HG02938 (cell line): ENCODE results near the gene MYLK3.
A peak's percentile ranks its signal among the peaks of the same experiment; 100 is the strongest.

ENCODE experiments used
- ATAC-seq: cut with Tn5 transposase; IDR thresholded peaks from one replicate; pipeline ENCODE4 v1.9.1; 2021; ENCODE audit warnings: mild to moderate bottlenecking, moderate library complexity; ENCODE audit not compliant: unreplicated experiment

Gene MYLK3

GRCh38 chr16:46759309-46759708 lies 11.2 kb upstream of the MYLK3 start:
- ATAC-seq, result no peak

- ATAC-seq, result no peak
These were observed 9.4 kb upstream of the MYLK3 start for GRCh38 chr16:46757339-46758050.

GRCh38 chr16:46756772-46757171 lies 8.6 kb upstream of the MYLK3 start:
- no peak for ATAC-seq

- no peak for ATAC-seq
These were observed 4.9 kb upstream of the MYLK3 start for GRCh38 chr16:46753015-46753414.

- no peak for ATAC-seq
These were observed 3.2 kb upstream of the MYLK3 start for GRCh38 chr16:46751381-46751780.

- peak; percentile 70 for ATAC-seq
These were observed 896 bp upstream of the MYLK3 start for GRCh38 chr16:46748775-46749705.

- no peak for ATAC-seq
These were observed 1.0 kb downstream of the MYLK3 start for GRCh38 chr16:46746821-46747776.

GRCh38 chr16:46745617-46746016 lies 2.5 kb downstream of the MYLK3 start:
- ATAC-seq, result no peak

- ATAC-seq, result no peak
These were observed 4.9 kb downstream of the MYLK3 start for GRCh38 chr16:46743232-46743719.

GRCh38 chr16:46739934-46740333 lies 8.2 kb downstream of the MYLK3 start:
- ATAC-seq, result no peak

- no peak for ATAC-seq
These were observed 10.4 kb downstream of the MYLK3 start for GRCh38 chr16:46737621-46738214.

- no peak for ATAC-seq
These were observed 11.4 kb downstream of the MYLK3 start for GRCh38 chr16:46736695-46737094.

- ATAC-seq, result no peak
These were observed 14.8 kb downstream of the MYLK3 start for GRCh38 chr16:46733319-46733830.

- no peak for ATAC-seq
These were observed 15.6 kb downstream of the MYLK3 start for GRCh38 chr16:46732561-46732960.

GRCh38 chr16:46731691-46732555 lies 16.2 kb downstream of the MYLK3 start:
- ATAC-seq, result no peak

GRCh38 chr16:46730801-46731690 lies 17.1 kb downstream of the MYLK3 start:
- ATAC-seq, result no peak

- ATAC-seq, result no peak
These were observed 18.0 kb downstream of the MYLK3 start for GRCh38 chr16:46730126-46730525.

- no peak for ATAC-seq
These were observed 18.7 kb downstream of the MYLK3 start for GRCh38 chr16:46729326-46729995.
